ENCODE data around the gene PTCD2. TPM values are rescaled to one million over a fixed set of nuclear protein-coding genes. Genes with fewer than 3 reads are reported as not detected.
"Not testable (repeated sequence)": the region's sequence is repeated elsewhere in the genome, so short reads cannot be mapped to it uniquely, and the experiment has no call there.

Gene PTCD2
- total RNA-seq, 4 donors from 2014 or later: 6.7 to 13.2 (median 9.5) TPM

- intact Hi-C loops (cut with DNase I; ENCODE audit: low total_unique reads): no loop called here
These were observed 7.0 kb upstream of the PTCD2 start for GRCh38 chr5:72313141-72313540.

GRCh38 chr5:72314571-72315172 lies 5.5 kb upstream of the PTCD2 start:
- no peak for ATAC-seq
- intact Hi-C loops (cut with DNase I; ENCODE audit: low total_unique reads): no loop called here
- no peak overlapping the region for H3K27ac ChIP-seq

More at GRCh38 chr5:72313141-72313540, 7.0 kb upstream of the PTCD2 start:
- no peak overlapping the region for H3K4me3 ChIP-seq
- in situ Hi-C loops (cut with MboI; ENCODE audit: low sequenced_read_pairs in 4 of 4): loop anchor here in 3 of 4 donors (5.0 to 25.0 kb wide), 3 partner anchors 176 to 531 kb away; no protein-coding TSS in a partner anchor
- peaks cover 0 to 15% of the 10 kb centered on the region in 2 donors for H3K36me3 ChIP-seq
- H3K27me3 ChIP-seq: no peaks in the 10 kb centered on the region
- TF ChIP-seq CTCF (IDR thresholded peaks at IDR 0.05 in 4 of 5, conservative IDR thresholded peaks at IDR 0.05 in 1 of 5): no peak
- no peak for TF ChIP-seq POLR2A (IDR thresholded peaks at IDR 0.05)
- DNase-seq (no peak), ATAC-seq (no peak)
- H3K9me3 ChIP-seq: no peaks in the 10 kb centered on the region
- H3K27ac ChIP-seq: no peak overlapping the region
- H3K4me1 ChIP-seq: peaks cover 0 to 10% of the 10 kb centered on the region in 2 donors

GRCh38 chr5:72319435-72319975 lies 668 bp upstream of the PTCD2 start:
- H3K36me3 ChIP-seq; H3K9me3 ChIP-seq; DNase-seq; ATAC-seq; H3K27me3 ChIP-seq; intact Hi-C loops (cut with DNase I; ENCODE audit: low total_unique reads): not testable (repeated sequence)
- peak overlapping the region; percentile 75 to 89 (median 82) for H3K27ac ChIP-seq
- H3K4me1 ChIP-seq: peaks cover 19 to 24% of the 10 kb centered on the region in 2 donors
- peak overlapping the region; percentile 80 to 96 (median 94) for H3K4me3 ChIP-seq
- in situ Hi-C loops (cut with MboI; ENCODE audit: low sequenced_read_pairs in 4 of 4): loop anchor here in 2 of 4 donors (5.0 to 25.0 kb wide), 2 partner anchors 532 to 537 kb away; no protein-coding TSS in a partner anchor

More at GRCh38 chr5:72314571-72315172, 5.5 kb upstream of the PTCD2 start:
- no peaks in the 10 kb centered on the region for H3K27me3 ChIP-seq
- DNase-seq: no peak
- TF ChIP-seq CTCF (IDR thresholded peaks at IDR 0.05 in 4 of 5, conservative IDR thresholded peaks at IDR 0.05 in 1 of 5) (no peak), POLR2A (IDR thresholded peaks at IDR 0.05) (no peak)
- no peak overlapping the region for H3K4me3 ChIP-seq
- in situ Hi-C loops (cut with MboI; ENCODE audit: low sequenced_read_pairs in 4 of 4): loop anchor here (5.0 to 25.0 kb wide), 3 partner anchors 177 to 532 kb away; no protein-coding TSS in a partner anchor
- peaks cover 0 to 15% of the 10 kb centered on the region in 2 donors for H3K36me3 ChIP-seq
- H3K4me1 ChIP-seq: peaks cover 12 to 18% of the 10 kb centered on the region in 2 donors
- H3K9me3 ChIP-seq: no peaks in the 10 kb centered on the region

- Histone ChIP-seq H3K36me3 (peaks cover 0 to 32% of the 10 kb centered on the region in 2 donors), H3K4me1 (peaks cover 8 to 10% of the 10 kb centered on the region in 2 donors), H3K4me3 (no peak overlapping the region), H3K9me3 (no peaks in the 10 kb centered on the region), H3K27ac (no peak overlapping the region), H3K27me3 (no peaks in the 10 kb centered on the region)
- no peak for TF ChIP-seq CTCF (IDR thresholded peaks at IDR 0.05 in 4 of 5, conservative IDR thresholded peaks at IDR 0.05 in 1 of 5)
- TF ChIP-seq POLR2A (IDR thresholded peaks at IDR 0.05): no peak
- in situ Hi-C loops (cut with MboI; ENCODE audit: low sequenced_read_pairs in 4 of 4): loop anchor here in 1 of 4 donors (25.0 kb wide), 1 partner anchor 537 kb away; no protein-coding TSS in a partner anchor
- ATAC-seq: no peak
- intact Hi-C loops (cut with DNase I; ENCODE audit: low total_unique reads): no loop called here
- no peak for DNase-seq
These were observed 4.1 kb downstream of the PTCD2 start for GRCh38 chr5:72324189-72324825.
